K562 (cell line): ENCODE measurements around the gene RARRES1. TPM values are rescaled to one million over a fixed set of nuclear protein-coding genes. Genes with fewer than 3 reads are reported as not detected.

Source experiments
- CHD1 ChIP-seq: fragments of 200-600 bp; sonication (generic); IDR thresholded peaks from one replicate; pipeline ENCODE4 v1.6.1; 2012; ENCODE audit warnings: mild to moderate bottlenecking, moderate library complexity, low read length, inconsistent platforms
- EP400 ChIP-seq: fragments of 450-650 bp; IDR thresholded peaks from 2 replicates; pipeline ENCODE4 v1.6.1; 2017; ENCODE audit warnings: antibody characterized with exemption, mild to moderate bottlenecking, moderate library complexity
- GABPB1 ChIP-seq: sonication (generic); formaldehyde crosslinking; IDR thresholded peaks from 2 replicates; pipeline ENCODE4 v1.8.0; 2022; ENCODE audit warnings: mild to moderate bottlenecking, missing genetic modification reagents
- HDAC8 ChIP-seq: fragments of 450-650 bp; IDR thresholded peaks from 2 replicates; pipeline ENCODE4 v1.6.1; 2016; ENCODE audit warnings: mild to moderate bottlenecking, missing genetic modification characterization, moderate library complexity, missing compliant biosample characterization
- HMG20B ChIP-seq: fragments of 250-450 bp; sonication (Bioruptor Pico); IDR thresholded peaks from 2 replicates; pipeline ENCODE4 v1.5.0; 2021; ENCODE audit warnings: mild to moderate bottlenecking
- HNRNPLL ChIP-seq: fragments of 200-400 bp; formaldehyde crosslinking; IDR thresholded peaks from 2 replicates; pipeline ENCODE4 v1.6.1; 2017; ENCODE audit warnings: low read length, low read depth, mild to moderate bottlenecking; ENCODE audit not compliant: poor library complexity, severe bottlenecking
- MEF2A ChIP-seq: IDR thresholded peaks from 2 replicates; pipeline ENCODE4 v1.6.1; 2011; ENCODE audit warnings: low read depth, mild to moderate bottlenecking, low read length, moderate library complexity; ENCODE audit not compliant: control insufficient read depth
- MTA3 ChIP-seq: fragments of 450-650 bp; formaldehyde crosslinking; IDR thresholded peaks from 2 replicates; pipeline ENCODE4 v1.6.1; 2017; ENCODE audit warnings: mild to moderate bottlenecking, borderline replicate concordance
- NFYB ChIP-seq: IDR thresholded peaks from 2 replicates; pipeline ENCODE4 v1.6.1; 2011; ENCODE audit warnings: mild to moderate bottlenecking, moderate library complexity; ENCODE audit not compliant: insufficient read length; ENCODE audit errors: extremely low read depth
- RBM39 ChIP-seq: fragments of 200-400 bp; formaldehyde crosslinking; optimal IDR thresholded peaks from 2 replicates; pipeline ENCODE3; 2018; ENCODE audit warnings: low read depth, low read length
- RFX1 ChIP-seq: fragments of 450-650 bp; IDR thresholded peaks from 2 replicates; pipeline ENCODE4 v1.6.1; 2016; ENCODE audit warnings: mild to moderate bottlenecking, moderate library complexity
- SAFB2 ChIP-seq: fragments of 200-400 bp; formaldehyde crosslinking; IDR thresholded peaks from 2 replicates; pipeline ENCODE4 v1.6.1; 2018; ENCODE audit warnings: borderline replicate concordance, low read length, low read depth, moderate library complexity; ENCODE audit not compliant: severe bottlenecking
- SIX5 ChIP-seq, 2 experiments: IDR thresholded peaks; 2 replicates each; pipeline ENCODE4 v1.6.1; 2011; ENCODE audit warnings: low read length in 2 of 2, borderline replicate concordance in 1 of 2, low read depth in 1 of 2, mild to moderate bottlenecking in 1 of 2, moderate library complexity in 1 of 2; ENCODE audit not compliant: insufficient read depth in 1 of 2
- SMARCA5 ChIP-seq: fragments of 450-650 bp; IDR thresholded peaks from 2 replicates; pipeline ENCODE4 v1.6.1; 2016
- SREBF1 ChIP-seq: fragments of 150-350 bp; IDR thresholded peaks from 2 replicates; pipeline ENCODE4 v1.6.1; 2014; ENCODE audit warnings: antibody characterized with exemption, low read depth, low read length, borderline replicate concordance
- TAF1 ChIP-seq: IDR thresholded peaks from 2 replicates; pipeline ENCODE4 v1.6.1; 2011; ENCODE audit warnings: mild to moderate bottlenecking, low read length, moderate library complexity; ENCODE audit not compliant: insufficient read depth, control insufficient read depth, severe bottlenecking; ENCODE audit errors: extremely low read depth
- TCF3 ChIP-seq: sonication (generic); formaldehyde crosslinking; IDR thresholded peaks from 2 replicates; pipeline ENCODE4 v1.4.0; 2020; ENCODE audit warnings: mild to moderate bottlenecking, missing genetic modification reagents
- ZBTB1 ChIP-seq: sonication (generic); formaldehyde crosslinking; IDR thresholded peaks from 2 replicates; pipeline ENCODE4 v1.8.1; 2023; ENCODE audit warnings: missing genetic modification reagents, low read depth, mild to moderate bottlenecking, borderline replicate concordance
- ZFP30 ChIP-seq: fragments of 250-450 bp; sonication (Bioruptor Pico); IDR thresholded peaks from 2 replicates; pipeline ENCODE4 v1.8.0; 2022; ENCODE audit warnings: moderate library complexity, mild to moderate bottlenecking, inconsistent platforms, borderline replicate concordance
- ZNF3 ChIP-seq: fragments of 250-450 bp; sonication (Bioruptor Pico); IDR thresholded peaks from 2 replicates; pipeline ENCODE4 v1.5.0; 2021; ENCODE audit warnings: mild to moderate bottlenecking, moderate library complexity
- polyA plus RNA-seq, 8 experiments: library from polyadenylated mRNA; depleted of rRNA in 4 of 8; stranded (reverse) in 5 of 8; unstranded in 3 of 8; fragments of >200 nt; fragmentation: Nextera tagmentation in 2 of 8; fragmentation: Illumina TruSeq in 1 of 8; extraction: Ambion mirVana in 2 of 8; extraction: Trizol in 1 of 8; gene quantifications; 2 replicates each; pipeline versions ENCODE4 v1.2.1 to v1.2.3, GENCODE V29; 2011 to 2014; ENCODE audit warnings: inconsistent platforms in 1 of 8, missing spikeins in 1 of 8
- total RNA-seq, 7 experiments: library from RNA; depleted of rRNA in 6 of 7; stranded (reverse); fragments of >200 nt in 6 of 7; fragmentation: Illumina TruSeq in 2 of 7; extraction: Trizol in 2 of 7; gene quantifications; 2 replicates each; pipeline versions ENCODE4 v1.2.1 to v1.2.3, GENCODE V29; 2011 to 2021; ENCODE audit warnings: low replicate concordance in 1 of 7
- TF ChIP-seq, protein P1 (sequence below): fragments of 250-450 bp; sonication (Bioruptor Pico); IDR thresholded peaks from 2 replicates; pipeline ENCODE4 v1.5.0; 2022; ENCODE audit warnings: mild to moderate bottlenecking
- TF ChIP-seq, protein P2 (sequence below): fragments of 250-450 bp; sonication (Bioruptor Pico); IDR thresholded peaks from 2 replicates; pipeline ENCODE4 v1.5.0; 2020; ENCODE audit warnings: mild to moderate bottlenecking
- TF ChIP-seq, protein P3 (sequence below): fragments of 450-650 bp; IDR thresholded peaks from 2 replicates; pipeline ENCODE4 v1.6.1; 2017; ENCODE audit warnings: antibody characterized with exemption

RARRES1 gene
- total and polyA plus RNA-seq, 9 of the 15 experiments (the other 6 are each of a cell fraction or from before 2014, with no cell fraction given): not detected

DNA sequence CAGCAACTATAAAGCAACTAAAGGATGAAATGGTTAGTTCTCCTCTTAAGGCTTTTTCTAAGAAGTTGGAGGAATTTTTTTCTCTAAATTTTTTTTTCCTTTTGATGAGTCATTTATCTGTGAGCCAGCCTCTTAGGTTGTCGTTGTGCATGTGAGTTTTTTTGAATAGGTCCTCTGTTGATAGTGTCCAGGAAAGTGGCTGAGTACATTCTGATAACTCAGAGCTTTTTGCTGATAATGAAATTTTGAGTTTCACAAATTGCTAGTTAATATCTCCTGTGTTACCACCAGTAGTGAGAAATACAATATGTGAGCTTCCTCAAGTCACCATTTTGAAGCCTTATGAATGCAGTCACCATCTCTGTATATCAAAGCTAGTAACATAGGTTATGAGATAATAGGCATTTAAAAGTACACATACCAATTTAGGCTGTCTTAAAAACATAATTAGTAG is 52.7 kb downstream of the RARRES1 start (continued):
- TF ChIP-seq, protein P1, sequence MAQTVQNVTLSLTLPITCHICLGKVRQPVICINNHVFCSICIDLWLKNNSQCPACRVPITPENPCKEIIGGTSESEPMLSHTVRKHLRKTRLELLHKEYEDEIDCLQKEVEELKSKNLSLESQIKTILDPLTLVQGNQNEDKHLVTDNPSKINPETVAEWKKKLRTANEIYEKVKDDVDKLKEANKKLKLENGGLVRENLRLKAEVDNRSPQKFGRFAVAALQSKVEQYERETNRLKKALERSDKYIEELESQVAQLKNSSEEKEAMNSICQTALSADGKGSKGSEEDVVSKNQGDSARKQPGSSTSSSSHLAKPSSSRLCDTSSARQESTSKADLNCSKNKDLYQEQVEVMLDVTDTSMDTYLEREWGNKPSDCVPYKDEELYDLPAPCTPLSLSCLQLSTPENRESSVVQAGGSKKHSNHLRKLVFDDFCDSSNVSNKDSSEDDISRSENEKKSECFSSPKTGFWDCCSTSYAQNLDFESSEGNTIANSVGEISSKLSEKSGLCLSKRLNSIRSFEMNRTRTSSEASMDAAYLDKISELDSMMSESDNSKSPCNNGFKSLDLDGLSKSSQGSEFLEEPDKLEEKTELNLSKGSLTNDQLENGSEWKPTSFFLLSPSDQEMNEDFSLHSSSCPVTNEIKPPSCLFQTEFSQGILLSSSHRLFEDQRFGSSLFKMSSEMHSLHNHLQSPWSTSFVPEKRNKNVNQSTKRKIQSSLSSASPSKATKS: no peak
- TF ChIP-seq, protein P2, sequence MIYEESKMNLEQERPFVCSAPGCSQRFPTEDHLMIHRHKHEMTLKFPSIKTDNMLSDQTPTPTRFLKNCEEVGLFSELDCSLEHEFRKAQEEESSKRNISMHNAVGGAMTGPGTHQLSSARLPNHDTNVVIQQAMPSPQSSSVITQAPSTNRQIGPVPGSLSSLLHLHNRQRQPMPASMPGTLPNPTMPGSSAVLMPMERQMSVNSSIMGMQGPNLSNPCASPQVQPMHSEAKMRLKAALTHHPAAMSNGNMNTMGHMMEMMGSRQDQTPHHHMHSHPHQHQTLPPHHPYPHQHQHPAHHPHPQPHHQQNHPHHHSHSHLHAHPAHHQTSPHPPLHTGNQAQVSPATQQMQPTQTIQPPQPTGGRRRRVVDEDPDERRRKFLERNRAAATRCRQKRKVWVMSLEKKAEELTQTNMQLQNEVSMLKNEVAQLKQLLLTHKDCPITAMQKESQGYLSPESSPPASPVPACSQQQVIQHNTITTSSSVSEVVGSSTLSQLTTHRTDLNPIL: no peak
- TF ChIP-seq SREBF1 (no peak), SIX5 (IDR thresholded peaks at IDR 0.05; ENCODE audit: borderline replicate concordance in 1 of 2, insufficient read depth in 1 of 2, low read depth in 1 of 2, low read length in 2 of 2) (no peak), MTA3 (no peak), EP400 (peak; percentile 74), SAFB2 (peak; percentile 60), HNRNPLL (no peak), ZBTB1 (CRISPR knock-in tag) (no peak), GABPB1 (CRISPR knock-in tag) (no peak), SMARCA5 (no peak), RBM39 (no peak), ZNF3 (no peak), RFX1 (no peak; the same call in 1 of the 2 replicates), CHD1 (no peak), MEF2A (no peak), NFYB (no peak), TCF3 (CRISPR knock-in tag) (peak; percentile 84), TAF1 (no peak), ZFP30 (CRISPR knock-in tag) (no peak), HDAC8 (tag) (no peak), HMG20B (CRISPR knock-in tag) (no peak)
- TF ChIP-seq, protein P3, sequence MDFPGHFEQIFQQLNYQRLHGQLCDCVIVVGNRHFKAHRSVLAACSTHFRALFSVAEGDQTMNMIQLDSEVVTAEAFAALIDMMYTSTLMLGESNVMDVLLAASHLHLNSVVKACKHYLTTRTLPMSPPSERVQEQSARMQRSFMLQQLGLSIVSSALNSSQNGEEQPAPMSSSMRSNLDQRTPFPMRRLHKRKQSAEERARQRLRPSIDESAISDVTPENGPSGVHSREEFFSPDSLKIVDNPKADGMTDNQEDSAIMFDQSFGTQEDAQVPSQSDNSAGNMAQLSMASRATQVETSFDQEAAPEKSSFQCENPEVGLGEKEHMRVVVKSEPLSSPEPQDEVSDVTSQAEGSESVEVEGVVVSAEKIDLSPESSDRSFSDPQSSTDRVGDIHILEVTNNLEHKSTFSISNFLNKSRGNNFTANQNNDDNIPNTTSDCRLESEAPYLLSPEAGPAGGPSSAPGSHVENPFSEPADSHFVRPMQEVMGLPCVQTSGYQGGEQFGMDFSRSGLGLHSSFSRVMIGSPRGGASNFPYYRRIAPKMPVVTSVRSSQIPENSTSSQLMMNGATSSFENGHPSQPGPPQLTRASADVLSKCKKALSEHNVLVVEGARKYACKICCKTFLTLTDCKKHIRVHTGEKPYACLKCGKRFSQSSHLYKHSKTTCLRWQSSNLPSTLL: no peak
